Skin of body (tissue), 2 donors: ENCODE results near the gene PFKFB2. TPM values are rescaled to one million over a fixed set of nuclear protein-coding genes. Genes with fewer than 3 reads are reported as not detected.

ENCODE experiments used
- DNase-seq: peaks from one replicate; lab custom pipeline; 2025; lab: John Stamatoyannopoulos, UW
- total RNA-seq: library from RNA; depleted of rRNA; stranded (reverse); fragments of >200 nt; gene quantifications from one replicate; pipeline ENCODE4 v1.2.3, GENCODE V29; 2014

PFKFB2 gene
- total RNA-seq, 1 donor from 2014 or later = 9.4 TPM

- DNase-seq = no peak
These were observed 14.1 kb downstream of the PFKFB2 start for GRCh38 chr1:207067185-207067584.

GRCh38 chr1:207067665-207068064 is 14.6 kb downstream of the PFKFB2 start:
- DNase-seq = no peak

GRCh38 chr1:207069061-207069460 is 16.0 kb downstream of the PFKFB2 start:
- no peak for DNase-seq

GRCh38 chr1:207069858-207070506 is 16.9 kb downstream of the PFKFB2 start:
- DNase-seq = no peak

- DNase-seq = no peak
These were observed 17.7 kb downstream of the PFKFB2 start for GRCh38 chr1:207070811-207071210.

- no peak for DNase-seq
These were observed 18.4 kb downstream of the PFKFB2 start for GRCh38 chr1:207071426-207071825.

- DNase-seq = no peak
These were observed 19.2 kb downstream of the PFKFB2 start for GRCh38 chr1:207072233-207072632.

- DNase-seq = no peak
These were observed 21.1 kb downstream of the PFKFB2 start for GRCh38 chr1:207073906-207074820.

GRCh38 chr1:207076181-207076955 is 23.3 kb downstream of the PFKFB2 start:
- no peak for DNase-seq

GRCh38 chr1:207077012-207077411 is 23.9 kb downstream of the PFKFB2 start:
- DNase-seq = no peak

GRCh38 chr1:207077470-207078377 is 24.6 kb downstream of the PFKFB2 start:
- DNase-seq = peak; percentile 76

- DNase-seq = no peak
These were observed 25.6 kb downstream of the PFKFB2 start for GRCh38 chr1:207078578-207079132.

GRCh38 chr1:207079706-207080241 is 26.7 kb downstream of the PFKFB2 start:
- no peak for DNase-seq

- DNase-seq = no peak
These were observed 28.0 kb downstream of the PFKFB2 start for GRCh38 chr1:207081088-207081487.

- no peak for DNase-seq
These were observed 28.7 kb downstream of the PFKFB2 start for GRCh38 chr1:207081806-207082205.

GRCh38 chr1:207084232-207084631 is 31.2 kb downstream of the PFKFB2 start:
- DNase-seq = no peak

GRCh38 chr1:207084701-207085180 is 31.7 kb downstream of the PFKFB2 start:
- peak; percentile 62 for DNase-seq

- DNase-seq = no peak
These were observed 32.8 kb downstream of the PFKFB2 start for GRCh38 chr1:207085887-207086286.

GRCh38 chr1:207088161-207088560 is 35.1 kb downstream of the PFKFB2 start:
- DNase-seq = no peak
